Activated CD8-positive, alpha-beta memory T cell treated with anti-CD3 and anti-CD28 coated beads, Interleukin-2, amount 50 U/mL, for 1 hour (primary cell): ENCODE data around the gene FGFBP2.
"Not testable (repeated sequence)": the region's sequence is repeated elsewhere in the genome, so short reads cannot be mapped to it uniquely, and the experiment has no call there.

ENCODE experiments used
- DNase-seq: peaks from one replicate; pipeline ENCODE4 v3.0.0-alpha.2; 2020; ENCODE audit errors: extremely low read depth

Gene FGFBP2

DNA sequence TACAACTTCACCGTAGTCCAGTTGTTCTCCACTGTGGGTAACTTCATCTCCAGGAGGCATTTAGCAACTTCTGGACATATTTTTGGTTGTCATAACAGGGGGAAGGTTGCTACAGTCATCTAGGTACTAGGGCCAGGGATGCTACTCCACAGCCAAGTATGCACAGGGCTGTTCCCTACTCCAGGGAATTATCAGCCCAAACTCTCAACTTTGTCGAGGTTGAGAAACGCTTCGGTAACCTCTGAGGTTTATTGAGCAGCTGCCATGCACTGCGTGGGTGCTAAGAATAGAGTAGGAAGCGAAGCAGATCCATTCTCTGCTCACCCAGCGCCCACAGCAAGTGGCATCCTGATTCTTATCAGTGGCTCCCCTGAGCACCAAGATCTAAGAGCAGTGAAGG, 32.7 kb downstream of the FGFBP2 start:
- no peak for DNase-seq

GRCh38 chr4:15929540-15929939, 33.4 kb downstream of the FGFBP2 start:
- no peak for DNase-seq

DNA sequence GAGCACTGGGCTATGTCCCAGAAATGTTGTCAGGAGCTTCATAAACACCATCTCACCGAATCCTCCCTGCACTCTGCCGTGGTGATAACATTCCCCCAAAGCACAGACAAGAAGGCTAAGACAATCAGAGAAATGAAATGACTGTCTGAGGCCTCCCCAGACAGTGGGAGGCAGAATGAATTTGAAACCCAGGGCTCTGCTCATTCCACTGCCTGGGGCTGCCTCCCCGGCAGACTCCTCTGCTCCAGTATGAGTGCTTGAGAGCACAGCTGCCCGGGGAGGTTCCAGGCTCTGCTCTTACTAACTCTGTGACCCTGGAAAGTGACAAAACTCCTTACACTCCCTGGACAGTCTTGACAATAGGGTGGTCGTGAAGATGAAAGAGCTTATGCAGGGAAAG, 34.1 kb downstream of the FGFBP2 start:
- no peak for DNase-seq

DNA sequence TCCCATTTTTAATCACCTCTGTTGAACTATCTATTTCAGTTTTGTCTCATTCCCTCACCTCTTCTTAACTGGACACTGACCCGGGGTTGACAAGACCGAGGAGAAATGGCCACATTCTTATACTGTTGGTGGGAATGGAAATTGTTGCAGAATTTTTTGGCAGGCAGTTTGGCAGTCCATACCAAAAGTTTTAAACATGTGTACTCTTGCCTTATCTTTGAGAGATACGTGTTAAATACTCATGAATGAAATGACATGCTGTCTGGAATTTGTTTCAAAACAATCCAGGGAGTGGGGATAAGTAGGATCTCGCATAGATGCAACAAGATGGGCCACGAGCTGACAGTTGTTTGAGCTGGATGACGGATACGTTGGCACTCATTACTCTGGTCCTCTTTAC, 36.5 kb downstream of the FGFBP2 start:
- no peak for DNase-seq

DNA sequence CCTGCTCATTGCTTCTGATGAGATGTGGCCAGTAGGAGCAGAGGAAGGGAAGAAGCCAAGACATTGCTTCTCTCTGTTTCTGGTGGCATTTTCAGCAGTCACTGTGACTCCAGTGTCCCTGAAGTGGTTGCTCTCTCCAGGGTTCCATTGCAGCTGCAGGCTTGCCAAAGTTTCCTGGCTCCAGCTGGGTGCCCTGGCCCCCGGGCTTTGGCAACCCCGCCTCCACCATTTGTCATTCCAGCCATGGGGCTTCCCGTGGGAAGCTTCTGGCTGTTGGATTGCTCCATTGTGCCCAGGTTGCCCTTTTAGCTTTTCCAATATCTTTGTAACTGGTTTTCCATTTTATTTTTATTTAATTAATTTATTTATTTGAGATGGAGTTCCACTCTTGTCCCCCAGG, 37.1 kb downstream of the FGFBP2 start:
- DNase-seq, result no peak

GRCh38 chr4:15921592-15921932, 41.4 kb downstream of the FGFBP2 start:
- no peak for DNase-seq

DNA sequence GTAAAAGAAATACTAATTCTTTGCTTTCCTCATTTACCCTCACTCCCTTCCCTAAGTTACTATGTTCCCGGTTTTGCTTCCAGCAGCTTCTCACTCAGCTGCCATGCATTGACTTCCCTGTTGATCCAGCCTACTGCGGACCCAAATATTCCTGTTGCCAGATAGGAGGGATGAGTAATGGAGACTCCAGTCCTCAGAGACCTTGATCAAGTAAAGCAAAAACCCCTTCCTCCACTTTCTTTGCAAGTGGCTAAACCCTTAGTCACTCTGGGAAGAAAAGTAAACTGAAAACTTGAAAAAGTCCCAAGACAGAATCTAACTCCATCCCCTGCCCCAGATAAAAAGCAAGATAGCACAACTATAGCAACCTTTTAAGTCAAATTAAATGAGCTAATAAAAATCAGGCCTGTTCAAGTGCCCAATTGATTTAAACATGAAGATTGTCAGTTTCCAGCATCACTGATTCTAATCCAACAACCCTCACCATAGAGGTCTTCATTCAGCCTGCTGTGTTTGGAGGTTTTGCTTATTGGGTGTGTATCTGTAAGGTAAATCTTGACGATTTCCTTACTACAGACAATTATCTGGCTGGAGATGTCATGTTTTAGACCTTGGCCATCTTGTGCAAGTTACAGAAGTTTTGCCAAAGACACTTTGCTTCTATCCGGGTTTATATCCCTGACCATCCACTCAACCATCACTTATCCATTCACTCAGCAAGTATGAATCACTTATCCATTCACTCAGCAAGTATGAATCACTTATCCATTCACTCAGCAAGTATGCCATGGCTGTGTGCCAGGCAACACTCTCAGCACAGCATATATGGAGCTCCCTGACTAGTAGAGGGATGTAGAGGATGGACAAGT, 42.0 kb downstream of the FGFBP2 start:
- no peak for DNase-seq

DNA sequence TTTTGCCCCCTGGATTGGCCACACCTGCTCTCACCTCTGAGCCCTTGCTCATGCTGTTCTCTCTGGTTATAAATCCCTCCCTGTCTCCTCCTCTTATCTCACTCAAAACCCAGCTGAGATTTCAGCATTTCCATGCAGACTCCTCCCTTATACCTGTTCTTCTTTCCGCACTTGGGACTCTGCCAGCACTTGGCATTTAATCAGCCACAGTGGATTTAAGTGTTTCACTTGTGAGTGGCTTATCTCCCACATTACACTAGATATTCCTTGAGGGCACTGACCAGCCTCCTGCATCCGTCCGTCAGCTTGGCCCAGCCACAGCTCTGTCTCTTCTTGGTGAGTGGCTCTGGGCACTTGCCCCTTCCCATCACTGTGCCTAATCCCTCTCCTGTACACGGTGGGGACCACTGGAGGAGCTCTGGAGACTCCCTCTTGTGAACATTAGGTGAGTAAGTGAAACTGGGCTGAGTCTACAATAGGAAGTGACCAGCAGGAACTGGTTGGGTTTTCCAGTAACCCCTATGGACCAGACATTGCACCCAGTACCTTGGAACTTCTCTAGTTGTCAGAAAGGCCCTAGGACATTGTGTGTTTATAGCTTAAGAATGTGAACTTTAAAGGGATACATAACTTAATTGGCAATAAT, 44.4 kb downstream of the FGFBP2 start:
- DNase-seq, result no peak

DNA sequence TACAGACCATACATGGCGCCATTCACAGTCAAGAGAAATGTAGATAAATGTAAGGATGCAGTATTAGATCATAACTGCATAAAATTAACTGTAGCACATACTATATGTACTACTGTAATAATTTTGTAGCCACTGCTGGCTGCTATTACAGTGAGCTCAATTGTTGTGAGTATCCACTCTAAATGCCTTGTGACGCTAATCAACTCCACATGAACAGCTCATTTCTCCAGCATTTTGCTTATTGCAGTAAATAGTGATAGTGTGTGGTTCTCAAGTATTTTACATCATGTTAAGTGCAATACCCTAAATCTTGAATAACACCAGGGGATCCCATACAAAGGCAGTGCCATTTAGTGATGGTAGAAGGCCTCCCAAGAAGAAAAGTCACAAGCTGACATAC, 45.7 kb downstream of the FGFBP2 start:
- DNase-seq, result no peak

DNA sequence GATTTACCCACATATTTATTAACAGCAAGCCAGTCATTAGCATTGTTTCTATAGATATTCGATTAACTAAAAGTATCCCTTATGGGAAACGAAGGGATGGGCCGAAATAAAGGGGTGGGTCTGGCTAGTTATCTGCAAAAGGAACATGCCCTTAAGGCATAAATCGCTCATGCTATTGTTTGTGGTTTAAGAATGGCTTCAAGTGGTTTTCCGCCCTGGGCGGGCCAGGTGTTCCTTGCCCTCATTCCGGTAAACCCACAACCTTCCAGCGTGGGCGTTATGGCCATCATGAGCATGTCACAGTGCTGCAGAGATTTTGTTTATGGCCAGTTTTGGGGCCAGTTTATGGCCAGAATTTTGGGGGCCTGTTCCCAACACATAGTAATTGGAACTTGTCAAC, 46.6 kb downstream of the FGFBP2 start:
- not testable (repeated sequence) for DNase-seq

- no peak for DNase-seq
These were observed 48.2 kb downstream of the FGFBP2 start for GRCh38 chr4:15914736-15915135.

DNA sequence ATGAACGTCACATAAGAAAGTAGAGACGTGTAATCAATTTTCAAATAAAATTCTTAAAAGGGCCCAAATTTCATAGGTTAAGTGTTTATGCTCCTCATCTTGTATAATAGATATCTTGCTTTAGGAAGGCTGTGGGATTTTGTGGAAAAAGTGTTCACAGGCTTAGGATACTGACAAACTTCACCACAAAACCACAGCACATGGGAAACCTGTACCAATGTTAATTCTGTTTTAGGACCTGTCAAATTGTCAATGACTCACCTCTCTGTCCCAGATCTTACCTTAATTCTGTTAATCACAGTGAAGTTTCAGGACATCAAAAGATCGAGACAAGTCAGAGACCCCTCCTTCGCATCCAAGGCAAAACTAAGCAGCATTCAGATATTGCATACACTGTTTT, 48.7 kb downstream of the FGFBP2 start:
- DNase-seq, result no peak

GRCh38 chr4:15913631-15913970, 49.4 kb downstream of the FGFBP2 start:
- no peak for DNase-seq

DNA sequence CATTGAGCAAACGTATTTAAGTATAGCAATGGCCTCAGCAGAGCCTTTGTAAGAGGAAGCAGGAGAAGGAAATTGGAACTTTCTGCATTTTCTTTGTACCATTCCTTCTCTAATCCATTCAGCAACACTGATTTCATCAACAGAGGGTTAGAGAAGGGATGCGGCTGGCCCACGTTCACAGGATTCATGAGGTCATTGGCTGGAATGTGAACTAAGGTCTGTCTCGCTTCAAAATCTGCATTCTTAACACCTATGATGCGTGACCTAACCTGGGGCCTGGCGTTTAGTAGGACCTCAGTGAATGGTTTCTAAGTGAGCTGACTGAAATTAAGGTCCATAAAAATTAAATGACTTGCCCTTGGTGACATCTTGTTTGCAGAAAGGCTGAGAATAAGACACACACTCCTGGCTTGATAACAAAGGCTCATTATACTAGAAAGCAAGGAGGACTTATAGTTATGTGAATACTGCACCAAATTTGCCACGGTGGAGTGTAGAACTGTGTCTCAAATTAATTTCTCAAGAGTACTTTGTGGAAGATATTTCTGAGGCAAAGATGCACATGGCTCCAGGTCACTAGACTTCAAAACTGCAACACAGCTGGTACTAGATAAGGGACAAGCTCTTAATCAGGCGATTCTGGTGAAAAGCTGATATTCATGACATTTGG, 49.9 kb downstream of the FGFBP2 start:
- DNase-seq, result no peak

- no peak for DNase-seq
These were observed 50.7 kb downstream of the FGFBP2 start for GRCh38 chr4:15912236-15912635.
